Measurements from ENCODE around the gene CPOX.

CPOX gene

DNA sequence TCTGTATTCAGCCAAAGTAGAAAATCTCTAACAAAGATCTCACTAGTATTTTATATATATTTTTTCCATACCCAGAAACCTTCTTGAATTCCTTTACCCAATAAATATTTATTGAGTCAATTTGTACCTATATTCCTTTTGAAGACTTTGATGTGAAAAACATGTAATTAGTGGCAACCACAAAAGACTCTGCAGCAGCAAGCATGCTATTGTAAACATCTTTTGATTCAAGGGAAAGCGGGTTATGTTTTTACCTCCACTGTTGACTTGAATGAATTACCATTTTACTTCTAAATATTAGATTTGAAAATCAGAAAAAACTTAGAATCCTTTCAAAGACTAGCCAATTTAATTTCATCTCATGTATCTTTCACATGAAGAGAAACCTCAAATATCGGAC, 59.2 kb downstream of the CPOX start:
- no peak for DNase-seq

DNA sequence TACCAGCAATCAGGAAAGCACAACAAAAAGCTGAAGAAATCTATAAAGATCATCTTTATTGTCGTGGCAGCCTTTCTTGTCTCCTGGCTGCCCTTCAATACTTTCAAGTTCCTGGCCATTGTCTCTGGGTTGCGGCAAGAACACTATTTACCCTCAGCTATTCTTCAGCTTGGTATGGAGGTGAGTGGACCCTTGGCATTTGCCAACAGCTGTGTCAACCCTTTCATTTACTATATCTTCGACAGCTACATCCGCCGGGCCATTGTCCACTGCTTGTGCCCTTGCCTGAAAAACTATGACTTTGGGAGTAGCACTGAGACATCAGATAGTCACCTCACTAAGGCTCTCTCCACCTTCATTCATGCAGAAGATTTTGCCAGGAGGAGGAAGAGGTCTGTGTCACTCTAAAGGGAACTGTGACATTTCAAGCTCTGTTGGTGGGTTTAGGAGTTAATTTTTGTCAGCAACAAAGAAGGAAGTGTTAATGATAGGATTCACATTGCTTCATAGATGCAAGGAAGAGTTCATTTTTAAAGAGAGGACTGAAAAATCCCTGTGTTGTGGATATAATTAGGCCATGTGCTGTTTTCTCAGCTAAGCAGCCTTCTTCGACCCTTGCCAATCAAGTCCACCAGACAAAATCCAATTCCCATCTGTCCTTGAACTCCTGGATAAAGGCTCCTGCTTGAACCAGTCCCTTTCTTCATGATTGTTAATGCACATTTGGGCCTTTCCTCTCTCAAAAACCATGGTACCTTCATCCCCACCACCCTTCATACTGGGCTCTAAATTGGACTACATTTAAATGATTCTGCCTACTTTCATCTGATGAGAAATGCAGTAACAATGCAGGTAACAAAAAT, 60.5 kb downstream of the CPOX start:
- no peak for DNase-seq

DNA sequence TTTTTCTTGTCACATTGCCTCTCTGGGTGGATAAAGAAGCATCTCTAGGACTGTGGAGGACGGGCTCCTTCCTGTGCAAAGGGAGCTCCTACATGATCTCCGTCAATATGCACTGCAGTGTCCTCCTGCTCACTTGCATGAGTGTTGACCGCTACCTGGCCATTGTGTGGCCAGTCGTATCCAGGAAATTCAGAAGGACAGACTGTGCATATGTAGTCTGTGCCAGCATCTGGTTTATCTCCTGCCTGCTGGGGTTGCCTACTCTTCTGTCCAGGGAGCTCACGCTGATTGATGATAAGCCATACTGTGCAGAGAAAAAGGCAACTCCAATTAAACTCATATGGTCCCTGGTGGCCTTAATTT, 61.2 kb downstream of the CPOX start:
- no peak for DNase-seq

- no peak for DNase-seq
Measured at GRCh38 chr3:98531622-98532274, 61.7 kb downstream of the CPOX start, which contains the start of gene GPR15. Gene GPR15 (plus strand): TSS chr3:98531978. CDS start chr3:98532034, 56 bp downstream.

DNA sequence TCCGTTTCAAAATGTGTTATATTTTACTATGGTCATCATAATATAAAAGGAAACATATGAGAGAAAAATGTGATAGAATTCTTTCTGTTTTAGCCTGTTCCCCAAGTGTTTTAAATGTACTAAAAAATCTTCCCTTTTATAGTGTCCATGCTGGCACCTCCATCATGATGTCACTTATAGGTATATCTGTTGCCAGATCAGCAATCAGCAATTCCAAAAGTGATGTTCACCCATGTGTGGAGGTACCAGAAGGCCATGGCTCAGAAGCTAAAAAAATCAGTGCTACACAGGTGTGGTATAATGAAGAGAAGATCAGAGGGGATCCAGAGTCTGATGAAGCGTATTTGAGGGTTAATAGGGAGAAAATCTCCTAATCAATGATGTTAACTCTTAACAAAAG, 62.7 kb downstream of the CPOX start:
- DNase-seq: no peak

DNA sequence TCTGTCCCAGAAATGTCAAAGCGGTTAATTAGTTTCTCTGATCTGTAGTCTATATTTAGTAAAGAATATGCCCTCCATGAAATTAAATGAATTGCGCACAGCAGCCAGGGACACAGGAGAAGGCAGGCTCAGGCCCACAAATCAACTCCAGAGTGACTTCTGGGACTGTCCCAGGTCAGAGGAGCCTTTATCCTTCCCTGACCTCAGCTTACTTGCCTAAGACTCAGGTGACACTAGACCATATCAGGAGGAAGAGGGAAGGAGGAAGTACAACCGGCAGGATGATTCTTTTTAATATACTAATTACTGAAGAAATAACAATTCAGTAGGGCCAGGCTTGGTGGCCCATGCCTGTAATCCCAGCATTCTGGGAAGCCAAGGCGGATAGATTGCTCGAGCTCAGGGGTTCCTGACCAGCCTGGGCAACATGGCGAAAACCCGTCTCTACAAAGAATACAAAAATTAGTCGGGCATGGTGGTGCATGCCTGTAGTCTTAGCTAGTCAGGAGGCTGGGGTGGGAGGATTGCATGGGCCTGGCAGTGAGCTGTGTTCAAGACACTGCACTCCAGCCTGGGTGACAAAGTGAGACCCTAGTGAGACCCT, 63.5 kb downstream of the CPOX start:
- no peak for DNase-seq
